CD14-positive monocyte (primary cell): ENCODE data around the gene SLIT1. TPM values are rescaled to one million over a fixed set of nuclear protein-coding genes. Genes with fewer than 3 reads are reported as not detected.

Experiments
- DNase-seq, 3 donors: peaks; one replicate each; pipeline ENCODE4 v3.0.0-alpha.2; 2011 to 2022
- H2AFZ ChIP-seq: 2 replicates; pipeline ENCODE4 v1.6.0; 2012; ENCODE audit warnings: mild to moderate bottlenecking, low read depth, low read length, inconsistent platforms; ENCODE audit not compliant: insufficient read depth, poor library complexity, severe bottlenecking
- H3K27ac ChIP-seq, 2 donors: 1 replicate in 1 of 2; 2 replicates in 1 of 2; pipeline ENCODE4 v1.5.1; 2012 to 2013; ENCODE audit warnings: low read length in 2 of 2, control low read depth in 1 of 2, inconsistent platforms in 1 of 2, low read depth in 1 of 2, mild to moderate bottlenecking in 1 of 2
- H3K27me3 ChIP-seq, 2 donors: one replicate each; pipeline versions ENCODE4 v1.6.0 to v1.6.1; 2011 to 2013; ENCODE audit warnings: low read length in 2 of 2; ENCODE audit not compliant: control insufficient read depth in 2 of 2, insufficient read depth in 2 of 2
- H3K36me3 ChIP-seq, 2 donors: replicated peaks in 1 of 2; 1 replicate in 1 of 2; 2 replicates in 1 of 2; pipeline versions ENCODE4 v1.5.1 to v1.6.1; 2012 to 2013; ENCODE audit warnings: low read length in 2 of 2, control low read depth in 1 of 2, inconsistent platforms in 1 of 2, mild to moderate bottlenecking in 1 of 2; ENCODE audit not compliant: insufficient read depth in 2 of 2, control insufficient read depth in 1 of 2
- H3K4me1 ChIP-seq, 2 donors: 1 replicate in 1 of 2; 2 replicates in 1 of 2; pipeline versions ENCODE4 v1.5.1 to v1.6.1; 2012 to 2013; ENCODE audit warnings: low read length in 2 of 2, control low read depth in 1 of 2, inconsistent platforms in 1 of 2, mild to moderate bottlenecking in 1 of 2, moderate library complexity in 1 of 2; ENCODE audit not compliant: insufficient read depth in 2 of 2, control insufficient read depth in 1 of 2
- H3K4me2 ChIP-seq: replicated peaks from 2 replicates; pipeline ENCODE3; 2012; ENCODE audit warnings: low read length, moderate library complexity, mild to moderate bottlenecking; ENCODE audit not compliant: poor library complexity, severe bottlenecking; ENCODE audit errors: extremely low read depth
- H3K4me3 ChIP-seq, 3 experiments: fragments of 200-600 bp in 1 of 3; sonication (generic) in 1 of 3; replicated peaks in 1 of 3; 1 replicate in 2 of 3; 2 replicates in 1 of 3; pipeline ENCODE4 v1.5.1; 2011 to 2013; ENCODE audit warnings: low read length in 3 of 3, mild to moderate bottlenecking in 3 of 3, control low read depth in 2 of 3, low read depth in 2 of 3, inconsistent platforms in 1 of 3, moderate library complexity in 1 of 3
- H3K79me2 ChIP-seq: 2 replicates; pipeline ENCODE4 v1.6.0; 2012; ENCODE audit warnings: mild to moderate bottlenecking, control low read depth, inconsistent platforms, low read length, moderate library complexity; ENCODE audit not compliant: insufficient read depth
- H3K9ac ChIP-seq: 2 replicates; pipeline ENCODE4 v1.6.0; 2017; ENCODE audit warnings: low read length, mild to moderate bottlenecking; ENCODE audit not compliant: insufficient read depth, poor library complexity, severe bottlenecking
- H3K9me3 ChIP-seq, 2 donors: replicated peaks in 1 of 2; 1 replicate in 1 of 2; 2 replicates in 1 of 2; pipeline versions ENCODE4 v1.5.1 to v1.6.1; 2012 to 2013; ENCODE audit warnings: low read length in 2 of 2, control low read depth in 1 of 2; ENCODE audit not compliant: control insufficient read depth in 1 of 2, insufficient read depth in 1 of 2
- H4K20me1 ChIP-seq: 2 replicates; pipeline ENCODE4 v1.6.0; 2012; ENCODE audit warnings: mild to moderate bottlenecking, low read length, control low read depth, moderate library complexity; ENCODE audit not compliant: insufficient read depth
- H3K27ac Mint-ChIP-seq, 7 donors: one replicate each; pipeline ENCODE4 v1.8.0; 2020; ENCODE audit warnings: mild to moderate bottlenecking in 7 of 7, mixed read lengths in 7 of 7, moderate library complexity in 6 of 7, inconsistent platforms in 2 of 7
- H3K27me3 Mint-ChIP-seq, 3 donors: one replicate each; pipeline ENCODE4 v1.8.0; 2021 to 2022; ENCODE audit warnings: low read depth in 3 of 3, mild to moderate bottlenecking in 3 of 3, mixed read lengths in 3 of 3, moderate library complexity in 3 of 3, inconsistent platforms in 1 of 3
- H3K36me3 Mint-ChIP-seq, 2 donors: one replicate each; pipeline ENCODE4 v1.8.0; 2020; ENCODE audit warnings: mixed read lengths in 2 of 2, inconsistent platforms in 1 of 2, mild to moderate bottlenecking in 1 of 2
- H3K4me1 Mint-ChIP-seq: one replicate; pipeline ENCODE4 v1.8.0; 2020; ENCODE audit warnings: mild to moderate bottlenecking, mixed read lengths
- H3K4me3 Mint-ChIP-seq, 2 donors: one replicate each; pipeline ENCODE4 v1.8.0; 2020; ENCODE audit warnings: mild to moderate bottlenecking in 2 of 2, mixed read lengths in 2 of 2, moderate library complexity in 1 of 2
- H3K9me3 Mint-ChIP-seq, 7 donors: one replicate each; pipeline ENCODE4 v1.8.0; 2020 to 2022; ENCODE audit warnings: mixed read lengths in 7 of 7, mild to moderate bottlenecking in 6 of 7, moderate library complexity in 6 of 7, inconsistent platforms in 2 of 7
- WGBS: methylation state at CpG from one replicate; pipeline ENCODE4 v1.1.5; 2013; ENCODE audit warnings: missing lambda C conversion rate; ENCODE audit not compliant: insufficient coverage; 5-methylcytosine and 5-hydroxymethylcytosine counted together
- intact Hi-C, 2 donors: fragments of 100-400 bp; cut with micrococcal nuclease; formaldehyde crosslinking; loops; one replicate each; pipeline versions ENCODE4 v1.15.0 to v1.15.1; 2023
- polyA plus RNA-seq, 3 donors: library from polyadenylated mRNA; depleted of rRNA in 1 of 3; unstranded in 2 of 3; stranded (reverse) in 1 of 3; fragments of 300-500 nt in 2 of 3; fragments of >200 nt in 1 of 3; fragmentation: Illumina TruSeq in 2 of 3; gene quantifications; 1 replicate in 2 of 3; 2 replicates in 1 of 3; pipeline ENCODE4 v1.2.3, GENCODE V29; 2012 to 2021
- TF ChIP-seq, protein P1 (sequence below): fragments of 200-600 bp; IDR thresholded peaks from one replicate; pipeline ENCODE4 v1.8.0; 2022; ENCODE audit warnings: antibody characterized with exemption, mild to moderate bottlenecking

SLIT1 gene
- polyA plus RNA-seq, 3 donors = 0.05 to 0.81 (median 0.16) TPM

DNA sequence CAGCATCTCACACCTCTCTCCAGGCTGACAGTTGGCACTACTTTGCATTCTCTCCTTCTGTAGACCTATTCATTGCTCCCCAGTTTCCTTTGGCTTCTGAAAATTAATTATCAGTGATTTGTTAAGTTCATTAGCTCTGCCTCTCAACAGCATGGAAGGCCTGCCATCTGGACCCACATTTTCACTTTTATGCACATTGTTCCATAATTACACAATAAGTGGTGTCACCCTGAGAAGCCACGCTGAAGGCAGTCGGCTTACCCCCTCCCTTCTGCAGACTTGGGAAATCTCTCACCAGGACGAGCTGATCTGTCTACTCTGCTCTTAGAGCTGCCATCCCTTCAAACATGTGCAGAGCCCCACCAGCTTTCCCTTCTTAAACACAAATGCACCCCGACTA is 64.7 kb downstream of the SLIT1 start:
- Histone ChIP-seq H3K36me3 (no peaks in the 10 kb centered on the region), H3K27ac (no peak overlapping the region), H3K4me3 (no peak overlapping the region), H3K9ac (no peak overlapping the region), H3K4me1 (no peaks in the 10 kb centered on the region), H3K4me2 (no peak overlapping the region), H3K27me3 (peaks cover 0 to 3% of the 10 kb centered on the region in 2 donors), H4K20me1 (no peaks in the 10 kb centered on the region), H2AFZ (no peak overlapping the region), H3K79me2 (no peaks in the 10 kb centered on the region), H3K9me3 (no peaks in the 10 kb centered on the region)
- Mint-ChIP-seq H3K4me1 (no peaks in the 10 kb centered on the region), H3K4me3 (no peak overlapping the region), H3K27ac (no peak overlapping the region), H3K9me3 (no peaks in the 10 kb centered on the region), H3K27me3 (peaks cover 6 to 24% (median 14%) of the 10 kb centered on the region in 3 donors), H3K36me3 (no peaks in the 10 kb centered on the region)
- intact Hi-C loops = no loop called here
- 3% methylated on average over 3 of the region's 4 CpGs for WGBS
- TF ChIP-seq, protein P1, sequence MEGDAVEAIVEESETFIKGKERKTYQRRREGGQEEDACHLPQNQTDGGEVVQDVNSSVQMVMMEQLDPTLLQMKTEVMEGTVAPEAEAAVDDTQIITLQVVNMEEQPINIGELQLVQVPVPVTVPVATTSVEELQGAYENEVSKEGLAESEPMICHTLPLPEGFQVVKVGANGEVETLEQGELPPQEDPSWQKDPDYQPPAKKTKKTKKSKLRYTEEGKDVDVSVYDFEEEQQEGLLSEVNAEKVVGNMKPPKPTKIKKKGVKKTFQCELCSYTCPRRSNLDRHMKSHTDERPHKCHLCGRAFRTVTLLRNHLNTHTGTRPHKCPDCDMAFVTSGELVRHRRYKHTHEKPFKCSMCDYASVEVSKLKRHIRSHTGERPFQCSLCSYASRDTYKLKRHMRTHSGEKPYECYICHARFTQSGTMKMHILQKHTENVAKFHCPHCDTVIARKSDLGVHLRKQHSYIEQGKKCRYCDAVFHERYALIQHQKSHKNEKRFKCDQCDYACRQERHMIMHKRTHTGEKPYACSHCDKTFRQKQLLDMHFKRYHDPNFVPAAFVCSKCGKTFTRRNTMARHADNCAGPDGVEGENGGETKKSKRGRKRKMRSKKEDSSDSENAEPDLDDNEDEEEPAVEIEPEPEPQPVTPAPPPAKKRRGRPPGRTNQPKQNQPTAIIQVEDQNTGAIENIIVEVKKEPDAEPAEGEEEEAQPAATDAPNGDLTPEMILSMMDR = no peak
- no peak for DNase-seq

DNA sequence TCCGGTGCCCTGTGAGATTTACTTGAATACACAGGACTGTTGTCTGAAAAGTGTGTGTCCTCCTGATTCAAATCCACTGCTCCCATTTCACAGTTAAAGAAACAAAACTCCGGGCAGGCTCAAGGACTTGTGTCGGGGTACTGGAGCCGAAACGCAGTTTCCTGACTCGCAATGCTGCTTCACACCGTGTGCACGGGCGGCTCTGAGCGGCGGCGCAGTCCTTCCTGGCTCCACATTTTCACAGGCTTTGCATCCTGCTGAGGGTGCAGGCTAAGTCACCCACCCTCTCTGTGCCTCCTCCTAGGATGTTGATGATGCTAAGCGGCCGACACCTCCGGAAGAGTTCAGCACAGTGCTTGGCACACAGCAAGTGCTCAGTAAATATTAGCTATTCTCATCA is 65.4 kb downstream of the SLIT1 start:
- Histone ChIP-seq H3K9ac (no peak overlapping the region), H3K4me1 (no peaks in the 10 kb centered on the region), H4K20me1 (no peaks in the 10 kb centered on the region), H3K4me3 (no peak overlapping the region), H3K79me2 (no peaks in the 10 kb centered on the region), H3K9me3 (no peaks in the 10 kb centered on the region), H3K4me2 (no peak overlapping the region), H3K27me3 (peaks cover 0 to 3% of the 10 kb centered on the region in 2 donors), H2AFZ (no peak overlapping the region), H3K36me3 (no peaks in the 10 kb centered on the region), H3K27ac (no peak overlapping the region)
- TF ChIP-seq, protein P1 = no peak
- Mint-ChIP-seq H3K27me3 (peaks cover 6 to 24% (median 14%) of the 10 kb centered on the region in 3 donors), H3K27ac (no peak overlapping the region), H3K9me3 (no peaks in the 10 kb centered on the region), H3K36me3 (no peaks in the 10 kb centered on the region), H3K4me1 (no peaks in the 10 kb centered on the region), H3K4me3 (no peak overlapping the region)
- 89% methylated on average over 11 of the region's 15 CpGs for WGBS
- intact Hi-C loops = no loop called here
- no peak for DNase-seq
